HG03521 (cell line): Measurements from ENCODE around the gene NAV2.
A peak's percentile ranks its signal among the peaks of the same experiment; 100 is the strongest.
"Not testable (repeated sequence)": the region's sequence is repeated elsewhere in the genome, so short reads cannot be mapped to it uniquely, and the experiment has no call there.

ENCODE experiments used
- ATAC-seq: cut with Tn5 transposase; IDR thresholded peaks from one replicate; pipeline ENCODE4 v1.9.1; 2021; ENCODE audit warnings: mild to moderate bottlenecking, moderate library complexity; ENCODE audit not compliant: unreplicated experiment

Gene NAV2

GRCh38 chr11:19882356-19882755 lies 169.7 kb downstream of the NAV2 start:
- no peak for ATAC-seq

GRCh38 chr11:19886498-19886897 lies 173.9 kb downstream of the NAV2 start:
- ATAC-seq, result no peak

- ATAC-seq, result no peak
Measured at GRCh38 chr11:19887842-19888241, 175.2 kb downstream of the NAV2 start.

GRCh38 chr11:19889531-19889930 lies 176.9 kb downstream of the NAV2 start:
- no peak for ATAC-seq

- ATAC-seq, result no peak
Measured at GRCh38 chr11:19890308-19890707, 177.7 kb downstream of the NAV2 start.

- ATAC-seq, result no peak
Measured at GRCh38 chr11:19891022-19891421, 178.4 kb downstream of the NAV2 start.

- ATAC-seq, result no peak
Measured at GRCh38 chr11:19892387-19892786, 179.8 kb downstream of the NAV2 start.

- ATAC-seq, result no peak
Measured at GRCh38 chr11:19892876-19893275, 180.2 kb downstream of the NAV2 start.

- ATAC-seq, result no peak
Measured at GRCh38 chr11:19894404-19894803, 181.8 kb downstream of the NAV2 start.

GRCh38 chr11:19895037-19895436 lies 182.4 kb downstream of the NAV2 start:
- ATAC-seq, result not testable (repeated sequence)

GRCh38 chr11:19895776-19896175 lies 183.1 kb downstream of the NAV2 start:
- ATAC-seq, result no peak

- ATAC-seq, result no peak
Measured at GRCh38 chr11:19903620-19904069, 191.0 kb downstream of the NAV2 start.

- no peak for ATAC-seq
Measured at GRCh38 chr11:19905280-19905853, 192.7 kb downstream of the NAV2 start.

- no peak for ATAC-seq
Measured at GRCh38 chr11:19906126-19906525, 193.5 kb downstream of the NAV2 start.

- peak; percentile 69 for ATAC-seq
Measured at GRCh38 chr11:19907008-19907579, 194.5 kb downstream of the NAV2 start.

- no peak for ATAC-seq
Measured at GRCh38 chr11:19907839-19908238, 195.2 kb downstream of the NAV2 start.

GRCh38 chr11:19910931-19911330 lies 198.3 kb downstream of the NAV2 start:
- no peak for ATAC-seq

GRCh38 chr11:19912115-19912957 lies 199.7 kb downstream of the NAV2 start:
- no peak for ATAC-seq

- no peak for ATAC-seq
Measured at GRCh38 chr11:19912958-19913892, 200.6 kb downstream of the NAV2 start.

- no peak for ATAC-seq
Measured at GRCh38 chr11:19913893-19914249, 201.2 kb downstream of the NAV2 start.

GRCh38 chr11:19915808-19916207 lies 203.2 kb downstream of the NAV2 start:
- ATAC-seq, result no peak
